Thyroid gland (tissue), 4 donors: ENCODE measurements around the gene IGF2BP1. TPM values are rescaled to one million over a fixed set of nuclear protein-coding genes. Genes with fewer than 3 reads are reported as not detected.

Experiments
- DNase-seq, 2 donors: peaks; one replicate each; pipeline ENCODE4 v3.0.0-alpha.2; 2019
- H3K27ac ChIP-seq, 3 donors: fragments of 200-600 bp; sonication (generic); 1 replicate in 2 of 3; 2 replicates in 1 of 3; pipeline ENCODE4 v1.5.1; 2016 to 2019; ENCODE audit warnings: mild to moderate bottlenecking in 1 of 3, moderate library complexity in 1 of 3
- H3K27me3 ChIP-seq: fragments of 200-600 bp; sonication (generic); one replicate; pipeline ENCODE4 v1.5.1; 2019
- H3K36me3 ChIP-seq, 2 donors: fragments of 200-600 bp; sonication (generic); one replicate each; pipeline ENCODE4 v1.5.1; 2016 to 2019
- H3K4me1 ChIP-seq, 2 donors: fragments of 200-600 bp; sonication (generic); one replicate each; pipeline ENCODE4 v1.5.1; 2017 to 2019
- H3K4me3 ChIP-seq, 3 donors: fragments of 200-600 bp; sonication (generic); replicated peaks in 1 of 3; 1 replicate in 2 of 3; 2 replicates in 1 of 3; pipeline ENCODE4 v1.5.1; 2016; ENCODE audit warnings: mild to moderate bottlenecking in 1 of 3
- H3K9me3 ChIP-seq: fragments of 200-600 bp; sonication (generic); one replicate; pipeline ENCODE4 v1.5.1; 2017
- CTCF ChIP-seq, 6 experiments: fragments of 200-600 bp in 3 of 6; fragments of 450-650 bp in 3 of 6; sonication (generic) in 3 of 6; IDR thresholded peaks; one replicate each; pipeline ENCODE4 v1.5.1; 2016 to 2019; ENCODE audit warnings: antibody characterized with exemption in 6 of 6, mild to moderate bottlenecking in 2 of 6, inconsistent platforms in 1 of 6, moderate library complexity in 1 of 6
- POLR2A ChIP-seq, 2 donors: fragments of 450-650 bp; IDR thresholded peaks; one replicate each; pipeline ENCODE4 v1.6.1; 2017; ENCODE audit warnings: antibody characterized with exemption in 2 of 2, mild to moderate bottlenecking in 2 of 2, moderate library complexity in 1 of 2
- WGBS, 2 donors: methylation state at CpG; one replicate each; pipeline ENCODE4 v1.1.5; 2017; 5-methylcytosine and 5-hydroxymethylcytosine counted together
- intact Hi-C: fragments of 100-400 bp; cut with DNase I; formaldehyde crosslinking; loops from one replicate; pipeline ENCODE4 v1.15.1; 2023
- total RNA-seq, 4 donors: library from RNA; depleted of rRNA; stranded (reverse); fragments of >200 nt; gene quantifications; one replicate each; pipeline ENCODE4 v1.2.3, GENCODE V29; 2016

The IGF2BP1 gene
- total RNA-seq, 4 donors from 2014 or later = 0.33 to 0.94 TPM; not detected in 2

DNA sequence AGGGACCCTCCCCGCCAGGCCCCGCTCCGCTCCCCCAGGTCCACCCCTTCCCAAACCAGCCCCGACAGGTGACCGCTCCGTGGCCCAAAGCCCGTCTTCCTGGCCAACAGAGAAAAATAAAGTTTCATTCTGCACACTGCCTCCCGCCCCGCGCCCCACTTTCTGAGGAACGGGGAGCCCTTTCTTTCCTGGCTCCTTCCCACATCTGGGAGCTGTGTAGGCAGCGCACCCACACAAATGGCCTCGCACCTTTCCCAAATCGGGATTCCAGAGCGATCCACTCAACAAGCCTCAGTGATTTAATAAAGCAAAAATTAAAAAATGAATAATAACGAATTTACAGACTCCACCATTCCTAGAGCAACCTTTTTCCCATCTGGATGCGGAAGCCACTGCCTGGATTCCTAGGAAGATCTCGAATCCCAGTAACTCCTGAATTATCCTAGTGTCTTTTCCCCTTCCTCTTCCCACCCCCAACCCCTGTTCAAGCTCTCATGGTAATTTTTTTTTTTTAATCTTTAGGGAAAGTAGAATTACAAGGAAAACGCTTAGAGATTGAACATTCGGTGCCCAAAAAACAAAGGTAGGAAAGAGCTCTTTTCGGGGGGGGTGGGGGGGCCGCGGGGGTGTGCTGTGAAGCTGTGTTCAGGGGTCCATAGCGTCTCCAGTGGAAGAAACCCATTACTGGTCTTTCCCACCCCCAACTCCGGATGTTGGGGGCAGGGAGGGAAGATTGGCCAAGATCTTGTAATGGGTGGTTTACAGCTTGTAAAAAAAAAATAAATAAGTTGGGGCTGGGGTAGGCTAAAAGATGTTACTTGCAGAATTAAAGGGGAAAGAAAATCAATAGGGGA is 1.6 kb downstream of the IGF2BP1 start:
- H3K27me3 ChIP-seq = peaks cover 76% of the 10 kb centered on the region
- H3K9me3 ChIP-seq = no peaks in the 10 kb centered on the region
- no peak for TF ChIP-seq POLR2A (IDR thresholded peaks at IDR 0.05)
- TF ChIP-seq CTCF (IDR thresholded peaks at IDR 0.05) = no peak
- intact Hi-C loops = loop anchor here (10.0 kb wide), 2 partner anchors 264 to 404 kb away; partner anchors contain the start of genes HOXB3 and HOXB5
- H3K4me1 ChIP-seq = peaks cover 9 to 28% of the 10 kb centered on the region in 2 donors
- no peak overlapping the region for H3K27ac ChIP-seq
- 21% methylated on average over 18 to 19 of the region's 25 CpGs for WGBS, 2 donors
- H3K4me3 ChIP-seq = no peak overlapping the region
- no peaks in the 10 kb centered on the region for H3K36me3 ChIP-seq
- DNase-seq = no peak

GRCh38 chr17:49000943-49001342 is 3.8 kb downstream of the IGF2BP1 start:
- H3K36me3 ChIP-seq = no peaks in the 10 kb centered on the region
- H3K27me3 ChIP-seq = peaks cover 69% of the 10 kb centered on the region
- peaks cover 9 to 26% of the 10 kb centered on the region in 2 donors for H3K4me1 ChIP-seq
- TF ChIP-seq CTCF (IDR thresholded peaks at IDR 0.05) = no peak
- TF ChIP-seq POLR2A (IDR thresholded peaks at IDR 0.05) = no peak
- DNase-seq = no peak
- WGBS, 2 donors = 88 to 90% methylated on average over 1 of the region's 1 CpG
- H3K27ac ChIP-seq = no peak overlapping the region
- H3K4me3 ChIP-seq = no peak overlapping the region
- intact Hi-C loops = no loop called here
- H3K9me3 ChIP-seq = no peaks in the 10 kb centered on the region

DNA sequence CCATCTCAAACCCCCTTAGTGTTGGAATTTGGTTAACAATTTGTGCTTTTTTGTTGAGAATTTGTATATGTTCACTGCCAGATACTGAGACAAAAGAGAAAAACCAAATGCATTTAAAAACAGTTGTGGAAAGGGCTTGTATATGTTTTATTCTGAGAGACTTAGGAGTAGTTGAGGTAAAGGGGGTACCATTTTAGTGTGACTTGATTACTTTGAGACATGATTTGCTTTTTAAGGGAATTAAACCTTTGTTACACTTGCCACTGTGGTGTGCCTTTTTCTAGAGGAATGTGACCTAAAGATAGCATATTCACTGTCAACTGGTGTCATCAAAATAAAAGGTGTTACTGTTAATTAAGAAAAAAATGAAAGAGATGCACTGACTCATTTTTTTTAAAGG is 4.5 kb downstream of the IGF2BP1 start:
- intact Hi-C loops = no loop called here
- Histone ChIP-seq H3K27me3 (peaks cover 67% of the 10 kb centered on the region), H3K4me1 (peaks cover 9 to 18% of the 10 kb centered on the region in 2 donors), H3K9me3 (no peaks in the 10 kb centered on the region), H3K4me3 (no peak overlapping the region), H3K27ac (no peak overlapping the region), H3K36me3 (no peaks in the 10 kb centered on the region)
- DNase-seq = no peak
- no peak for TF ChIP-seq CTCF (IDR thresholded peaks at IDR 0.05)
- no peak for TF ChIP-seq POLR2A (IDR thresholded peaks at IDR 0.05)

DNA sequence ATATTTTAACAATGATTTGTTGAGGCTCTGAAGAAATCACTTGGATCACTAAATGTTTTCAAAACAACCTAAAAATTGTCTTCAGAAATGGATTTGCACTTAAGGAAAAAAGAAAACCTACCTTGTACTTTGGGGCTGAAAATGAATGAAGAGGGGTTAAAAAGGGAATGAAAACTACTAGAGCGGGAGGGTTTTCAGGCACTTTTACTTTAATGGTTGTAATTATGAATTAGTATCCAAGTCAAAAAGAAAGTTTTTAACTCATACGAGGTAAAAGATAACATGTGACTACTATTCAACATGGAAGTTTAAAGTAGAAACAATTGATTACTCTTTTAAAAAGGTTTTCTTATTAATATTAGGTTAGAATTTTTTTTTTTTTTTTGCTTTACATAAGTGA is 5.1 kb downstream of the IGF2BP1 start:
- DNase-seq = no peak
- 89 to 92% methylated on average over 2 of the region's 2 CpGs for WGBS, 2 donors
- Histone ChIP-seq H3K27me3 (peaks cover 61% of the 10 kb centered on the region), H3K9me3 (no peaks in the 10 kb centered on the region), H3K4me1 (peaks cover 5 to 12% of the 10 kb centered on the region in 2 donors), H3K36me3 (no peaks in the 10 kb centered on the region), H3K4me3 (no peak overlapping the region), H3K27ac (no peak overlapping the region)
- TF ChIP-seq POLR2A (IDR thresholded peaks at IDR 0.05) (no peak), CTCF (IDR thresholded peaks at IDR 0.05) (no peak)
- intact Hi-C loops = no loop called here

DNA sequence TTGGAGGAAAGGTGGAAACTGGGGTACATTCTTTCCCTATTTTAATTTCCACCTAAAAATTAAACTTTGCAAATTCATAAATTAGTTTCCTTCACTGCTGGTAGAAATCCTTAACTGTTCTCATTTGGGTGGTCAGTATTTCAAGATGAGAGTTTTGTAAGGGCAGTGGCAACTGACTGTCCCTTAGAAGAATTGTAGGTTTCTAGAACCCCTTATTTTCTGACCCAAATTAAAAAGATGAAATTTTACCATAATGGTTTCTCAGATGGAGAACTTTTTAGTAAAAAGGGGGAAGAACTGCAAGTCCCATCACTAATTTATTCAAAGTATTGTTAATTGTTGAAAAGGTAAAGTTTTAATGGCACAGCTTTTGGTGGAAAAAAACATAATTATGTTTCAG is 5.6 kb downstream of the IGF2BP1 start:
- no peak for DNase-seq
- H3K4me3 ChIP-seq = no peak overlapping the region
- no peaks in the 10 kb centered on the region for H3K36me3 ChIP-seq
- TF ChIP-seq CTCF (IDR thresholded peaks at IDR 0.05) (no peak), POLR2A (IDR thresholded peaks at IDR 0.05) (no peak)
- H3K9me3 ChIP-seq = no peaks in the 10 kb centered on the region
- no peak overlapping the region for H3K27ac ChIP-seq
- peaks cover 56% of the 10 kb centered on the region for H3K27me3 ChIP-seq
- peaks cover under 1 to 8% of the 10 kb centered on the region in 2 donors for H3K4me1 ChIP-seq
- intact Hi-C loops = no loop called here
